Measurements from ENCODE around the gene CPED1. TPM values are rescaled to one million over a fixed set of nuclear protein-coding genes. Genes with fewer than 3 reads are reported as not detected.
"Not testable (repeated sequence)": the region's sequence is repeated elsewhere in the genome, so short reads cannot be mapped to it uniquely, and the experiment has no call there.

CPED1 gene
- total RNA-seq, 1 donor from 2014 or later = 1.9 TPM

DNA sequence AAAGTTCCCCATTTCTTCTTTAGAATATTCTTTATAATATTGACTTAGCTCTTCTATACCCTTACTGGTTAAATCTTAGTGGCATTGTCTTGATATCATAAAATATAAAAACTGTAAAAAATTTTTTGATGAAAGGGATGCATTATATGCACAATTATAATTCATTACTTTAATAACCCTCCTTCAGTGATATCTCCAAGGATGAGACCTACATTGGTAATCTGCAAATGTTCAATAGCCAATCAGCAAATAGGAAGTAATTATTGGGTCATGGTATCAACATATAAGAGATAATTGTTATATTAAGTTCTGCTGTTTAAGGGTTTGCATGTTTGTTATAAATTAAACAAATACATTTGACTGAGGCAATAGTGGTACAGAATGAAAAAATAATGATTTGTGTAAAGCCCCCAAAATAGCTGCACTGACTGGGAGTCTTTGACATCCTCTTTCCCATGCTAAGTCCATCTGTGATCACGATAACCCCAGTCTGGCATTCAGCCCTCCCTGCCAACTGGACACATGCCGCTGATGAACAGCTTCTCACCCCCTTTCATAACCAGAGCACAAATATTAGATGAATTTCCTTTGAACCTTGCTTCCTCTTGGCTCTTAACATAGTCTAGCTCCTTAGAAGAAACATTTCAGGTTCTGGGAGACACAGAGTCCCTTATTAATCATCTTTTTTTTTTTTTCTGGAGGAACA, 169.5 kb downstream of the CPED1 start:
- DNase-seq = no peak

- DNase-seq = no peak
Measured at GRCh38 chr7:121158665-121159064, 170.2 kb downstream of the CPED1 start.

DNA sequence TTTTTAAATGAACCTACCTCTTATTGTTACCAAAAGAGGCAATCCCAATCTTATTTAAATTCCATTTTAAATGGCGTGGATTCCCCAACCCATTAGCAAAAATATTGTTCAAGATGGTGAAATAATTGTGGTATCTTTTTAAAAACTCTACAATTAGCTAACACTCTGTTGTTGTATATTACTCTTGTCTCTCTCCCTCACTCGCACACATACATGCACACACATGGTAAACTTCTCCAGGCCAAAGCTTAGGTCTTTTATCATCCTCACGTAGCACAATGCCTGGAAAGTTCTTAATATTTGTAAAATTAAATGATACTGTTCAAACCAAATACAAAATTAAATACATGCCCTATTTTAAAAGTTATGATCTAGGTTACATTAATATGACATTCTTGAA, 171.0 kb downstream of the CPED1 start:
- no peak for DNase-seq

- DNase-seq = no peak
Measured at GRCh38 chr7:121160150-121161008, 171.9 kb downstream of the CPED1 start.

- DNase-seq = no peak
Measured at GRCh38 chr7:121163699-121164098, 175.2 kb downstream of the CPED1 start.

DNA sequence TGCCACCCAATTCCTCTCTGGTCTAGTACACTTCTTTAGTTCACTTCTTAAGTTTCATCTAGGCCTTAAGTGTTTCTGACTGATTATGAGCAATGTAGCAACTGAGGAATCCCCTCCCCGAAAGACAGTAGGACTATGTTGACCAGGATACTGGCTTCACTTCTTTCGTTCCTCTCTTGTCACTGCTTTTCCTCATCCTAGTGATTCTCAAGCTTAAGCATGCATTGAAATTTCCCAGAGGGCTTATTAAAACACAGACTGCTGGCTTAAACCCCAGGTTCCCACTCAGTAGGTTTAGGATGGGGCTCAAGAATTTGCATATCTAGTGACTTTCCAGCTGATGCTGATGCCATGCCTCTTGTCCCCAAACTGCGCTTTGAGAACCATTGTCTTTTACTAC, 175.7 kb downstream of the CPED1 start:
- no peak for DNase-seq

- no peak for DNase-seq
Measured at GRCh38 chr7:121166916-121167315, 178.4 kb downstream of the CPED1 start.

- DNase-seq = no peak
Measured at GRCh38 chr7:121167971-121168370, 179.5 kb downstream of the CPED1 start.

DNA sequence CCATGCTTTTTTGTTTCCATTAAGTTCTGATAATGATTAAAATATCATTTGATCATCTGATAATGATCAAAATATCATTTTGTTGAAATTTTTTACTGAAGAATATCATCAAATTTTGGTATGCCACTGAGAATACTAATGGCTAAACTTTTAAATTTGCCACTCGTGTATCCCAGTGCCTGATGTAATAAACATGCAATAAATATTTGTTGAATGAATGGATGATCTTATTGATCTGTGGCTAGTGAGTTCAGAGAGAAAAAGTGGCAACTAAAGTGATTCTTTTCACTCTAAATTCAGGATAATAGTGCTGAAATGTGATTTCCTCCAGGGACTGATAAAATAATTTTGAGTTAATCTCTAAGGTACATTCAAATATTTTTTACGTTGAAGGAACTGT, 181.0 kb downstream of the CPED1 start:
- DNase-seq = no peak

GRCh38 chr7:121172484-121172883, 184.0 kb downstream of the CPED1 start:
- DNase-seq = no peak

DNA sequence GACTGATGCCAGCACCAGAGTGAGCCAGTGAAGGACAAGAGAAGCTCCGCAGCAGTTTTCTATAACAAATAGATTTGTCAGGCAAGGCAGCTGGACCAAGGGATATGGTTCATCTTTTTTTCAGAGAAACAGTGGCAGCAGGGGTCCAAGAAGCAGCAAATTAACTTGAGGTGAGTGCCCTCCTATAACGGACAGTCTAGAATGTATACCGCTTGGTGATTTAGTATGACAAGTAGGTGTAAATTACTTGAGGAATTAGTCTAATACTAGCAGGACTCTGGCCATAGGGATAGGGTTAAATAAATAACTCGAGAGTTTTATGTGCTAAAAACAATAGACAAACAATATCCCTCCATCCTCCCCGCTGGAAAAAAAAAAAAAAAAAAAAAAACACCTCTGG, 187.3 kb downstream of the CPED1 start:
- no peak for DNase-seq

GRCh38 chr7:121178452-121178851, 189.9 kb downstream of the CPED1 start:
- no peak for DNase-seq

- no peak for DNase-seq
Measured at GRCh38 chr7:121178869-121179497, 190.5 kb downstream of the CPED1 start.

DNA sequence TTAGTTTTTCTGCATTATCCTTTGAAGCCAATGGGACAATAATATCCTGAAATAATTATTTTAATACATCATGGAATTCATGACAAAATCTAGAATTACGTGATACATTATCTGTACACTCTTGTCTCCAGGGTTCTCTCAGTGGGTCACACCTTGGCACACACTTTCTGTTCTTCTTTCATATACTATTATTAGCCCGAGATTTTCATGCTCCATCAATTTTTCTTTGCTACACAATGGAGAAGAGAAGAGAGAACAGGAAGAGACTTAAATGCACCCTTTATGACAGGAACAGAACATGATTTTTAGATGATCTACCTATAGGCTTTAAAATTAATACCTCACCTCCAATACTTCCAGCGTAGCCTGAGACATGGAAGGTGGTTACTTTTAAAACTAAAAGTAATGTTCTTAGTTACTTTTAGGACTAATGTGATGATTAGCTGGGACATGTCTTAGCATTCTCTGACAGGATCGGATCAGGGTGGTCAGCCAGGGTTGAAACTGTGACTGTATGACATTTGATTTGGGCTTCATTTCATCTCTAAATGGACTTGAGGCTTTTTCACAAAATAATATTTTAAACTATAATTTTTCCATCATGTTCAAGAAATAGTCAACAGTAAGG, 192.0 kb downstream of the CPED1 start:
- DNase-seq = no peak

DNA sequence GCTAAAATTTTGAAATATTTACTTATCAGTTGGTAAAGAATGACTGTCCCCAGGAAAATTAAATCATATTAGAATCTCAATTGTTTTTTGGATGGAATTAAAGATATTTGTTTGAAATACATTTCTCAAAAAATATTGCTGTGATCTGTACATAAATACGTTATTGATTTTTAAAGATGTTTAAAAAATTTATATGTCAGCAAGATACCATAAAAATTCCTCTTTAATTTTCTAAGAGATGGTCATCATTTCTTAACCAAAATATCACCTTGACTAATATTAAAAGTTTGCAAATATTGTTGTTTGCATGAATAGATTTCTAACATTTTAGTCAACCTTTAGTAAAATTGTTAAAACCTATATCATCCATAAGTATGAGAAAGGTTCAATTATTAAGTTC, 192.8 kb downstream of the CPED1 start:
- no peak for DNase-seq

DNA sequence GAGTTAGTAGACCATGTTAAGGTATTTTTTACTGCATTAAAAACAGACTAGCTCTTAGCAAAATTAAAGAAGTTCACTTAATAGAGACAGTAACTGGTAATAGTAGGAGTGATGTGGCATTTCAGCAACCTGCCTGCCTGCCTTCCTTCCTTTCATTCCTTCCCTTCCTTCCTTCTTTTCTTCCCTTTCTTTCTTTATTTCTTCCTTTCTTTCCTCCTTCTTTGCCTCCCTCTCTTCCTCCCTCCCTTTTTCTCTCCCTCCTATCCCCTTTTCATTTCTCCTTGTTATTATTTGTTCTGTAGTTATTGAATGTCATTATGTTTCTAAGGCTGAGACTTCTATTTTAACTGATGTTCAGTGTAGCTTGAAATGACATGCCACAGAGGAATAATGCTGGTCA, 193.8 kb downstream of the CPED1 start:
- DNase-seq = no peak

- DNase-seq = no peak
Measured at GRCh38 chr7:121182902-121183301, 194.4 kb downstream of the CPED1 start.

DNA sequence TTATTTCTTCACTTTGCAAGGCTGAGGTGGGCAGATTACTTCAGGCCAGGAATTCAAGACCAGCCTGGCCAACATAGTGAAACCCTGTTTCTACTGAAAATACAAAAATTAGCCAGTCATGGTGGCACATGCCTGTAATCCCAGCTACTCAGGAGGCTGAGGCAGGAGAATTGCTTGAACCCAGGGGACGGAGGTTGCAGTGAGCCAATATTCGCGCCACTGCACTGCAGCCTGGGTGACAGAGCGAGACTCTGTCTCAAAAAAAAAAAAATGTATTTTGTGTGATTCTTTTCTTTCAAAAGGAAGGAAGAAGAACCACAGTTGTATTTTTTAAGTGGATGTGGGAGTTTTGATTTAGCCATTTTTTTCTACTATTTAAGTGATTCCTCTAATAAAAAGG, 195.4 kb downstream of the CPED1 start:
- DNase-seq = not testable (repeated sequence)

- DNase-seq = no peak
Measured at GRCh38 chr7:121186746-121187145, 198.2 kb downstream of the CPED1 start.

GRCh38 chr7:121187222-121187621, 198.7 kb downstream of the CPED1 start:
- no peak for DNase-seq

- DNase-seq = no peak
Measured at GRCh38 chr7:121187676-121188075, 199.2 kb downstream of the CPED1 start.

DNA sequence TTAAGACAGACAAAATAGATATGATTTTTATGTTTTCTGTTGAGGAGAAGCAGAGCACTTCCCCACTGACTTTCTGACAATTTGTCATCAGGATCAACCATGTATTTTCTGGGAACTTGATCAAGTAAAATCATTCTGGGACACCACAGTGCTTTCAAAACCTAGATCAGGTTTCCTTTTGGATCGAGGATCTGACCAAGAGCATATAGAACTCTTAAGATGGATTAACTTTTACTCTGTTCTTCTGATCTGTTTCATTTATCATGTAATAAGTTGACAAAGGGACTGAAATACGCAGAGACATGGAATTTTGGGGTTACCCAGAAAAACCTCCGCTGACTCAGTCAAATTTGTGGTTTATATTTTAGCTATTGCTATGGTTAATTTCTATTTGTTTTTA, 204.3 kb downstream of the CPED1 start:
- DNase-seq = no peak

- DNase-seq = no peak
Measured at GRCh38 chr7:121195010-121195409, 206.5 kb downstream of the CPED1 start.
